IMR-90 (cell line): ENCODE results near the gene DAB2.

Source experiments
- CEBPB ChIP-seq: IDR thresholded peaks from 2 replicates; pipeline ENCODE4 v1.6.1; 2012; ENCODE audit warnings: low read depth, low read length, improper control_type of control experiment
- CTCF ChIP-seq: conservative IDR thresholded peaks from 2 replicates; pipeline ENCODE4 v1.5.1; 2012; ENCODE audit warnings: mild to moderate bottlenecking, low read depth, low read length, improper control_type of control experiment
- POLR2A ChIP-seq: IDR thresholded peaks from 2 replicates; pipeline ENCODE4 v1.6.1; 2012; ENCODE audit warnings: mild to moderate bottlenecking, low read depth, low read length

- TF ChIP-seq CTCF (no peak), POLR2A (no peak), CEBPB (no peak)
Observed at GRCh38 chr5:39440958-39441624, 16.3 kb upstream of the DAB2 start.
